ENCODE data around the gene FKBP15. TPM values are rescaled to one million over a fixed set of nuclear protein-coding genes. Genes with fewer than 3 reads are reported as not detected.

FKBP15 gene
- polyA plus RNA-seq, 1 of the 3 experiments (the other 2 are of a cell fraction), result 13.9 TPM

DNA sequence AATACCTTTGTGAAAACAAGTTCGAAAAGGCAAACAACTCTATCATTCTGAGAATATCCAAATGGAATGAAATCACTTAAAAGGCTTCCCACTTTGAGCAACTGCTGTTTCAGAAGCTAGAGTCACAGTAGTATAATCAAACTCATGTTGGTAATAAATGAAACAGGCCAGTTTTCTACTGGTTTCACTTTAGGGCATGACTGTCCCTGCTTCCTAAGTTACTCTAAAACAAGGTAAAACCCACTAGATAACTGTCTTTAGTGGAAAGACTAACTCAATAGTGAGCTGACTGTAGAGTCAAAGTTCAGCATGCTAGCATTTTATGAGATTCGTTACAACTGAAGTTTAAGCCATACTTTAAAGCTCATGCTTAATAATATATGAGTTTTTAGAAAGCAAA is 48.3 kb upstream of the FKBP15 start:
- no peaks in the 10 kb centered on the region; the same call in 1 of the 2 replicates for H4K20me1 ChIP-seq (ENCODE audit: insufficient read depth)
- no peak overlapping the region for H3K4me3 ChIP-seq (ENCODE audit: low read depth in 2 of 2, low read length in 1 of 2)
- no peak for DNase-seq
- peaks cover 38 to 55% of the 10 kb centered on the region in 2 experiments for H3K36me3 ChIP-seq (replicated peaks in 1 of 2; ENCODE audit: control insufficient read depth in 1 of 2, insufficient read depth in 2 of 2, low read length in 1 of 2)
- H3K27me3 ChIP-seq (ENCODE audit: insufficient read depth), result no peaks in the 10 kb centered on the region
- no peaks in the 10 kb centered on the region for H3K9me3 ChIP-seq
- no peak overlapping the region for H3K9ac ChIP-seq
- no peak overlapping the region for H2AFZ ChIP-seq (ENCODE audit: low read depth)
- H3K27ac ChIP-seq (ENCODE audit: low read depth in 2 of 2, low read length in 1 of 2), result no peak overlapping the region
- no peak for TF ChIP-seq MEF2A (IDR thresholded peaks at IDR 0.05; ENCODE audit: borderline replicate concordance, low read depth)
- TF ChIP-seq RCOR1 (IDR thresholded peaks at IDR 0.05; ENCODE audit: low read length), result no peak
- TF ChIP-seq MXI1 (IDR thresholded peaks at IDR 0.05; ENCODE audit: low read depth, low read length), result no peak
- no peak for TF ChIP-seq CHD2 (IDR thresholded peaks at IDR 0.05; ENCODE audit: low read length, partially characterized antibody)
- TF ChIP-seq SMC3 (IDR thresholded peaks at IDR 0.05; ENCODE audit: low read depth, low read length), result no peak
- TF ChIP-seq SIN3A (IDR thresholded peaks at IDR 0.05; ENCODE audit: borderline replicate concordance, low read depth, low read length), result no peak
- TF ChIP-seq EP300 (IDR thresholded peaks at IDR 0.05; ENCODE audit: borderline replicate concordance in 1 of 2, low read depth in 1 of 2, low read length in 1 of 2), result no peak
- TF ChIP-seq NRF1 (IDR thresholded peaks at IDR 0.05; ENCODE audit: low read depth, low read length), result no peak
- WGBS (ENCODE audit: low lambda C conversion rate), result 95% methylated on average over 2 of the region's 2 CpGs
- no peaks in the 10 kb centered on the region for H3K9me2 ChIP-seq
- no peak overlapping the region for H3K4me2 ChIP-seq
- H3K4me1 ChIP-seq (ENCODE audit: control insufficient read depth in 1 of 2, insufficient read depth in 2 of 2, low read depth in 1 of 2, low read length in 1 of 2), result peaks cover 0 to 6% of the 10 kb centered on the region in 2 experiments; a peak in 3 of 4 replicates
- H3F3A ChIP-seq (replicated peaks; ENCODE audit: insufficient read depth), result peaks cover 3% of the 10 kb centered on the region
- H3K79me2 ChIP-seq (ENCODE audit: insufficient read depth), result peaks cover 9% of the 10 kb centered on the region
- CTCF ChIA-PET, result interaction anchor here (0.7 to 1.7 kb wide), 4 partner anchors 8 to 318 kb away, joined by 3 to 5 read pairs (median 4); no protein-coding TSS in a partner anchor
- POLR2A ChIA-PET, result no interaction called here

DNA sequence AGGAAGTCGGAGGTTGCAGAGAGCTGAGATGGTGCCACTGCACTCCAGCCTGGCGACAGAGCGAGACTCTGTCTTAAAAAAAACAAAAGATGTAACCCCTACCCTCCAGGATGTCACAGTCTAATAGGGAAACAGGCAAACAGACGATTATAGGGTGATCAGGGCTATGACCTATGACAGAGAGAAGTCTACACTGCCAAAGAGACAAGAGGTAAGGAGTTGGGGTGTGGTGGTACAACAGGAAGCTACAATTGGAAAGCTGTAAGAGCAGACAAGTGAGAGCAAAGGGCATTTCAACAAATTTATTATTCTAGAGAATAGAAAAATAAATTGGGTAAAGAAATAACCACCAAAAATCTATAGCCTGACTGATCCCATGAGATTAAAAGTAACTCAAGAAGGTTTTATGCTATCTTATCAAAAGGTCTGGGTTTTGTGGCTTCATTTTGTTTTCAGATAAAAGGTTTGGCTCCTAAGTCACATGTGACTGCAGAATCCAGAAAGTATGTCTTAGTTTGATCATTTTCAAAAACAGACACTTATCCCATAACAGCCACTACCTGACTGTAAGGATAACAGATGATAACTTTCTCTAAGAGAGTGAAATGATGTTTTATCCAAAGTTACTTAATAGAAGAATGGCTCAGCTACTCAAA is 47.0 kb upstream of the FKBP15 start:
- Histone ChIP-seq H3K4me1 (ENCODE audit: control insufficient read depth in 1 of 2, insufficient read depth in 2 of 2, low read depth in 1 of 2, low read length in 1 of 2) (no peaks in the 10 kb centered on the region), H3K9me2 (no peaks in the 10 kb centered on the region), H3K4me3 (ENCODE audit: low read depth in 2 of 2, low read length in 1 of 2) (no peak overlapping the region), H3K27ac (ENCODE audit: low read depth in 2 of 2, low read length in 1 of 2) (no peak overlapping the region), H3K9ac (no peak overlapping the region), H3F3A (replicated peaks; ENCODE audit: insufficient read depth) (peaks cover 3% of the 10 kb centered on the region), H3K27me3 (ENCODE audit: insufficient read depth) (no peaks in the 10 kb centered on the region), H3K9me3 (no peaks in the 10 kb centered on the region), H2AFZ (ENCODE audit: low read depth) (no peak overlapping the region), H4K20me1 (ENCODE audit: insufficient read depth) (no peaks in the 10 kb centered on the region), H3K36me3 (replicated peaks in 1 of 2; ENCODE audit: control insufficient read depth in 1 of 2, insufficient read depth in 2 of 2, low read length in 1 of 2) (peaks cover 35 to 56% of the 10 kb centered on the region in 2 experiments), H3K4me2 (no peak overlapping the region), H3K79me2 (ENCODE audit: insufficient read depth) (no peaks in the 10 kb centered on the region)
- POLR2A ChIA-PET, result no interaction called here
- DNase-seq, result no peak
- CTCF ChIA-PET, result no interaction called here
- no peak for TF ChIP-seq EZH2phosphoT487 (IDR thresholded peaks at IDR 0.05; ENCODE audit: borderline replicate concordance, low read depth)
- TF ChIP-seq, protein P1, sequence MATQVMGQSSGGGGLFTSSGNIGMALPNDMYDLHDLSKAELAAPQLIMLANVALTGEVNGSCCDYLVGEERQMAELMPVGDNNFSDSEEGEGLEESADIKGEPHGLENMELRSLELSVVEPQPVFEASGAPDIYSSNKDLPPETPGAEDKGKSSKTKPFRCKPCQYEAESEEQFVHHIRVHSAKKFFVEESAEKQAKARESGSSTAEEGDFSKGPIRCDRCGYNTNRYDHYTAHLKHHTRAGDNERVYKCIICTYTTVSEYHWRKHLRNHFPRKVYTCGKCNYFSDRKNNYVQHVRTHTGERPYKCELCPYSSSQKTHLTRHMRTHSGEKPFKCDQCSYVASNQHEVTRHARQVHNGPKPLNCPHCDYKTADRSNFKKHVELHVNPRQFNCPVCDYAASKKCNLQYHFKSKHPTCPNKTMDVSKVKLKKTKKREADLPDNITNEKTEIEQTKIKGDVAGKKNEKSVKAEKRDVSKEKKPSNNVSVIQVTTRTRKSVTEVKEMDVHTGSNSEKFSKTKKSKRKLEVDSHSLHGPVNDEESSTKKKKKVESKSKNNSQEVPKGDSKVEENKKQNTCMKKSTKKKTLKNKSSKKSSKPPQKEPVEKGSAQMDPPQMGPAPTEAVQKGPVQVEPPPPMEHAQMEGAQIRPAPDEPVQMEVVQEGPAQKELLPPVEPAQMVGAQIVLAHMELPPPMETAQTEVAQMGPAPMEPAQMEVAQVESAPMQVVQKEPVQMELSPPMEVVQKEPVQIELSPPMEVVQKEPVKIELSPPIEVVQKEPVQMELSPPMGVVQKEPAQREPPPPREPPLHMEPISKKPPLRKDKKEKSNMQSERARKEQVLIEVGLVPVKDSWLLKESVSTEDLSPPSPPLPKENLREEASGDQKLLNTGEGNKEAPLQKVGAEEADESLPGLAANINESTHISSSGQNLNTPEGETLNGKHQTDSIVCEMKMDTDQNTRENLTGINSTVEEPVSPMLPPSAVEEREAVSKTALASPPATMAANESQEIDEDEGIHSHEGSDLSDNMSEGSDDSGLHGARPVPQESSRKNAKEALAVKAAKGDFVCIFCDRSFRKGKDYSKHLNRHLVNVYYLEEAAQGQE (IDR thresholded peaks at IDR 0.05; ENCODE audit: low read depth, low read length), result no peak
- no peak for TF ChIP-seq SMC3 (IDR thresholded peaks at IDR 0.05; ENCODE audit: low read depth, low read length)
- TF ChIP-seq RCOR1 (IDR thresholded peaks at IDR 0.05; ENCODE audit: low read length), result no peak
- no peak for TF ChIP-seq FOSL2 (IDR thresholded peaks at IDR 0.05; ENCODE audit: borderline replicate concordance, low read depth)
- TF ChIP-seq, protein P2, sequence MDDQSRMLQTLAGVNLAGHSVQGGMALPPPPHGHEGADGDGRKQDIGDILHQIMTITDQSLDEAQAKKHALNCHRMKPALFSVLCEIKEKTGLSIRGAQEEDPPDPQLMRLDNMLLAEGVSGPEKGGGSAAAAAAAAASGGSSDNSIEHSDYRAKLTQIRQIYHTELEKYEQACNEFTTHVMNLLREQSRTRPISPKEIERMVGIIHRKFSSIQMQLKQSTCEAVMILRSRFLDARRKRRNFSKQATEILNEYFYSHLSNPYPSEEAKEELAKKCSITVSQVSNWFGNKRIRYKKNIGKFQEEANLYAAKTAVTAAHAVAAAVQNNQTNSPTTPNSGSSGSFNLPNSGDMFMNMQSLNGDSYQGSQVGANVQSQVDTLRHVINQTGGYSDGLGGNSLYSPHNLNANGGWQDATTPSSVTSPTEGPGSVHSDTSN (IDR thresholded peaks at IDR 0.05), result no peak
- TF ChIP-seq RAD21 (IDR thresholded peaks at IDR 0.05; ENCODE audit: low read length), result no peak
- no peak for TF ChIP-seq RFX5 (IDR thresholded peaks at IDR 0.05; ENCODE audit: low read length)
- TF ChIP-seq, protein P3, sequence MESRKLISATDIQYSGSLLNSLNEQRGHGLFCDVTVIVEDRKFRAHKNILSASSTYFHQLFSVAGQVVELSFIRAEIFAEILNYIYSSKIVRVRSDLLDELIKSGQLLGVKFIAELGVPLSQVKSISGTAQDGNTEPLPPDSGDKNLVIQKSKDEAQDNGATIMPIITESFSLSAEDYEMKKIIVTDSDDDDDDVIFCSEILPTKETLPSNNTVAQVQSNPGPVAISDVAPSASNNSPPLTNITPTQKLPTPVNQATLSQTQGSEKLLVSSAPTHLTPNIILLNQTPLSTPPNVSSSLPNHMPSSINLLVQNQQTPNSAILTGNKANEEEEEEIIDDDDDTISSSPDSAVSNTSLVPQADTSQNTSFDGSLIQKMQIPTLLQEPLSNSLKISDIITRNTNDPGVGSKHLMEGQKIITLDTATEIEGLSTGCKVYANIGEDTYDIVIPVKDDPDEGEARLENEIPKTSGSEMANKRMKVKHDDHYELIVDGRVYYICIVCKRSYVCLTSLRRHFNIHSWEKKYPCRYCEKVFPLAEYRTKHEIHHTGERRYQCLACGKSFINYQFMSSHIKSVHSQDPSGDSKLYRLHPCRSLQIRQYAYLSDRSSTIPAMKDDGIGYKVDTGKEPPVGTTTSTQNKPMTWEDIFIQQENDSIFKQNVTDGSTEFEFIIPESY (IDR thresholded peaks at IDR 0.05; ENCODE audit: borderline replicate concordance, low read depth), result no peak
- TF ChIP-seq, protein P4, sequence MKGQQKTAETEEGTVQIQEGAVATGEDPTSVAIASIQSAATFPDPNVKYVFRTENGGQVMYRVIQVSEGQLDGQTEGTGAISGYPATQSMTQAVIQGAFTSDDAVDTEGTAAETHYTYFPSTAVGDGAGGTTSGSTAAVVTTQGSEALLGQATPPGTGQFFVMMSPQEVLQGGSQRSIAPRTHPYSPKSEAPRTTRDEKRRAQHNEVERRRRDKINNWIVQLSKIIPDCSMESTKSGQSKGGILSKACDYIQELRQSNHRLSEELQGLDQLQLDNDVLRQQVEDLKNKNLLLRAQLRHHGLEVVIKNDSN (IDR thresholded peaks at IDR 0.05; ENCODE audit: borderline replicate concordance, low read depth), result no peak
- no peak for TF ChIP-seq TCF12 (IDR thresholded peaks at IDR 0.05)
- no peak for TF ChIP-seq RXRA (IDR thresholded peaks at IDR 0.05; ENCODE audit: borderline replicate concordance, low read depth)
- TF ChIP-seq NRF1 (IDR thresholded peaks at IDR 0.05; ENCODE audit: low read depth, low read length), result no peak
- 86% methylated on average over 4 of the region's 4 CpGs for WGBS (ENCODE audit: low lambda C conversion rate)

All from SK-N-SH (cell line).